Measurements from ENCODE around the gene SIT1. TPM values are rescaled to one million over a fixed set of nuclear protein-coding genes. Genes with fewer than 3 reads are reported as not detected.

SIT1 gene
- total RNA-seq, 2 experiments from 2014 or later: 121 to 176 TPM

DNA sequence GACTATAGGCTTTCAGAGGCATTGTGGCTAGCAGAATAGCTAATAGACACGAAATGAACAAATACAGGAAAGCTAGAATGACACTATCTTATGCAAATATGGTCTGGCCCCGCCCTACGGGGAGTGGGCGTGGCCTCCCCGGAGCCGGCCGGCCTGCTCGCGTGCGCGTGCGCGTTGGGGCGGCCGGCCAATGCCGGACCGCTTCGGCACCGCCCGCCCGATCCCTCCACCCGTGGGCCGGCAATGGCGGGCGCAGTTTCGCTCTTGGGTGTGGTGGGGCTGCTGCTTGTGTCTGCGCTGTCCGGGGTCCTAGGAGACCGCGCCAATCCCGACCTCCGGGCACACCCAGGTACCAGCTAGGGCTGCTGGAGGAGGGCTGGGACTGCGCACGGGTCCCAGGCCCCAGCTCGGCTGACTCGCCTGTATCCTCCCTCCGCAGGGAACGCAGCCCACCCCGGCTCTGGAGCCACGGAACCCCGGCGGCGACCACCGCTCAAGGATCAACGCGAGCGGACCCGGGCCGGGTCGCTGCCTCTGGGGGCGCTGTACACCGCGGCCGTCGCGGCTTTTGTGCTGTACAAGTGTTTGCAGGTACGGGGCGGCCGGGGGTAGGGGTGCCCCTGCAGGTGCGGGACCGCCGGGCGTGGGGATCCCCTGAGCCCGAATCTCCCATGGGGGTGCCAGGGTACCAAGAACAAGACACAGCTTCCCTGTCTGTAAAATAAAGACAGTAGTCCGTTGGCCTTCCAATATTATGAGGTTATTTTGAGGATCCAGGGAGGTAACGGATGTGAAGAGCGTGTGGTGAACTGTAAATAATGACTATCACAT lies 7.6 kb upstream of the SIT1 start, which contains the start of gene CCDC107:
Gene CCDC107 (plus strand): TSS at position 156 of the 831 bp plus-strand sequence. CDS start 88 bp downstream, at position 244.
- no peaks in the 10 kb centered on the region for H3K9me2 ChIP-seq (ENCODE audit: insufficient read depth, low read length)
- peak within 1 kb of the TSS; percentile 84 for H3K27ac ChIP-seq (ENCODE audit: low read depth, low read length, poor library complexity, severe bottlenecking)
- intact Hi-C loops (cut with micrococcal nuclease; ENCODE audit: unreplicated experiment): loop anchor here (2.0 to 5.0 kb wide), 5 partner anchors 38 to 169 kb away; partner anchors contain the start of genes CD72, FAM221B, TESK1 and TMEM8B
- peaks cover 65% of the 10 kb centered on the region for H3K4me1 ChIP-seq (ENCODE audit: insufficient read depth, low read length, poor library complexity, severe bottlenecking)
- ChIA-PET POLR2A (interaction anchor here (0.6 to 3.9 kb wide), 9 partner anchors 11 to 73 kb away, joined by 3 to 47 read pairs (median 6); partner anchors contain the start of genes CREB3, TESK1 and TLN1), CTCF (ENCODE audit: unreplicated experiment) (interaction anchor here (0.9 to 2.0 kb wide), 6 partner anchors 11 to 69 kb away, joined by 3 to 15 read pairs (median 4); partner anchors contain the start of gene TESK1)
- H4K20me1 ChIP-seq (ENCODE audit: insufficient read depth, low read length): 0 out of 2 replicates have a peak, but pooled peaks cover 5% of the 10 kb centered on the region
- TF ChIP-seq, protein P1, sequence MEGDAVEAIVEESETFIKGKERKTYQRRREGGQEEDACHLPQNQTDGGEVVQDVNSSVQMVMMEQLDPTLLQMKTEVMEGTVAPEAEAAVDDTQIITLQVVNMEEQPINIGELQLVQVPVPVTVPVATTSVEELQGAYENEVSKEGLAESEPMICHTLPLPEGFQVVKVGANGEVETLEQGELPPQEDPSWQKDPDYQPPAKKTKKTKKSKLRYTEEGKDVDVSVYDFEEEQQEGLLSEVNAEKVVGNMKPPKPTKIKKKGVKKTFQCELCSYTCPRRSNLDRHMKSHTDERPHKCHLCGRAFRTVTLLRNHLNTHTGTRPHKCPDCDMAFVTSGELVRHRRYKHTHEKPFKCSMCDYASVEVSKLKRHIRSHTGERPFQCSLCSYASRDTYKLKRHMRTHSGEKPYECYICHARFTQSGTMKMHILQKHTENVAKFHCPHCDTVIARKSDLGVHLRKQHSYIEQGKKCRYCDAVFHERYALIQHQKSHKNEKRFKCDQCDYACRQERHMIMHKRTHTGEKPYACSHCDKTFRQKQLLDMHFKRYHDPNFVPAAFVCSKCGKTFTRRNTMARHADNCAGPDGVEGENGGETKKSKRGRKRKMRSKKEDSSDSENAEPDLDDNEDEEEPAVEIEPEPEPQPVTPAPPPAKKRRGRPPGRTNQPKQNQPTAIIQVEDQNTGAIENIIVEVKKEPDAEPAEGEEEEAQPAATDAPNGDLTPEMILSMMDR (conservative IDR thresholded peaks at IDR 0.05; ENCODE audit: low read length): peak; percentile 85
- no peak for TF ChIP-seq EZH2phosphoT487 (IDR thresholded peaks at IDR 0.05; ENCODE audit: borderline replicate concordance, low read depth, low read length)
- H3K9me3 ChIP-seq (ENCODE audit: low read length): no peaks in the 10 kb centered on the region
- peaks cover 19% of the 10 kb centered on the region; the same call in 1 of the 2 replicates for H3K79me2 ChIP-seq (ENCODE audit: insufficient read depth, low read depth, low read length)
- H3K4me3 ChIP-seq (ENCODE audit: low read depth, low read length, poor library complexity, severe bottlenecking): peak within 1 kb of the TSS; percentile 81
- H3K36me3 ChIP-seq (ENCODE audit: insufficient read depth, low read length): peaks cover 34% of the 10 kb centered on the region
- H3K4me2 ChIP-seq (ENCODE audit: low read length): peak within 1 kb of the TSS; percentile 96
- H2AFZ ChIP-seq (ENCODE audit: low read length): peak within 1 kb of the TSS; percentile 62; the same call in 1 of the 2 replicates
- DNase-seq (ENCODE audit: low spot score): peak; percentile 91
- BruUV-seq (replicated peaks): no TSS peak

DNA sequence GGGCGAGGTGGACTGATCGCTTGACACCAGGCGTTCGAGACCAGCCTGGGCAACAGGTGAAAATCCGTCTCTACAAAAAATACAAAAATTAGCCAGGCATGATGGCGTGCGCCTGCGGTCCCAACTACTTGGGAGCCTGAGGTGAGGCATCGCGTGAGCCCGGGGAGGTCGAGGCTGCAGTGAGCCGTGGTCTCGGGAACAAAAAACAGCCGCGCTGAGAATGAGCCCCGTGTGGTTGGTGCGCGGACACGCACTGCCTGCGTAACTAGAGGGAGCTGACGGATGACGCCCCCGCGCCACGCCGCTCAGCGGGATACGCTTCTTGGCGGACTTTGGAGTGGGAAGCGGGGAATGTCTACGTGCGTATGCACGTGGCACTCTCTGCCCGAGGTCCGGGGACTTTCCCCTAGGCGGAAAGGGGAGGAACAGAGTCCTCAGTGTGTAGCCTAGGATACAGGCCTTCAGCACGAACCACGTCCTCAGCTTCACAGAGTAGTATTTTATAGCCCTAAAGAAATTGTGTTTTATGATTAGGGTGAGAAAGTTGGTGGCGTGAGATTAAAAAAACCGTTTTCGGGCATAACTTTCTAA lies 6.9 kb upstream of the SIT1 start, which contains the start of gene RMRP:
Gene RMRP (minus strand): TSS at position 474 of the 591 bp plus-strand sequence.
- Histone ChIP-seq H3K27ac (ENCODE audit: low read depth, low read length, poor library complexity, severe bottlenecking) (peak within 1 kb of the TSS; percentile 84), H3K36me3 (ENCODE audit: insufficient read depth, low read length) (peaks cover 27% of the 10 kb centered on the region), H2AFZ (ENCODE audit: low read length) (peak within 1 kb of the TSS; percentile 62; the same call in 1 of the 2 replicates), H4K20me1 (ENCODE audit: insufficient read depth, low read length) (0 out of 2 replicates have a peak, but pooled peaks cover 5% of the 10 kb centered on the region), H3K4me1 (ENCODE audit: insufficient read depth, low read length, poor library complexity, severe bottlenecking) (peaks cover 64% of the 10 kb centered on the region), H3K9me3 (ENCODE audit: low read length) (no peaks in the 10 kb centered on the region), H3K9me2 (ENCODE audit: insufficient read depth, low read length) (no peaks in the 10 kb centered on the region), H3K4me3 (ENCODE audit: low read depth, low read length, poor library complexity, severe bottlenecking) (peak within 1 kb of the TSS; percentile 81), H3K4me2 (ENCODE audit: low read length) (peak within 1 kb of the TSS; percentile 96), H3K79me2 (ENCODE audit: insufficient read depth, low read depth, low read length) (peaks cover 14% of the 10 kb centered on the region; the same call in 1 of the 2 replicates)
- POLR2A ChIA-PET: interaction anchor here (0.6 to 3.9 kb wide), 11 partner anchors 10 to 91 kb away, joined by 3 to 47 read pairs (median 5); partner anchors contain the start of genes CREB3, TESK1 and TLN1
- no TSS peak for BruUV-seq (replicated peaks)
- DNase-seq (ENCODE audit: low spot score): peak; percentile 96
- CTCF ChIA-PET (ENCODE audit: unreplicated experiment): interaction anchor here (0.9 to 2.0 kb wide), 4 partner anchors 10 to 58 kb away, joined by 3 to 15 read pairs (median 4); no protein-coding TSS in a partner anchor
- TF ChIP-seq EZH2phosphoT487 (IDR thresholded peaks at IDR 0.05; ENCODE audit: borderline replicate concordance, low read depth, low read length): no peak
- TF ChIP-seq, protein P1 (conservative IDR thresholded peaks at IDR 0.05; ENCODE audit: low read length): 0 out of 2 replicates have a peak, but pooled peaks have one; percentile 27
- intact Hi-C loops (cut with micrococcal nuclease; ENCODE audit: unreplicated experiment): loop anchor here (2.0 to 5.0 kb wide), 6 partner anchors 39 to 170 kb away; partner anchors contain the start of genes CD72, FAM221B, HINT2 and TESK1

Data from OCI-LY7 (cell line).